ENCODE data around the gene STRBP. TPM values are rescaled to one million over a fixed set of nuclear protein-coding genes. Genes with fewer than 3 reads are reported as not detected.

STRBP gene
- total and polyA plus RNA-seq, 2 of the 4 experiments (the other 2 are of a cell fraction) = 2.1 to 2.5 TPM

DNA sequence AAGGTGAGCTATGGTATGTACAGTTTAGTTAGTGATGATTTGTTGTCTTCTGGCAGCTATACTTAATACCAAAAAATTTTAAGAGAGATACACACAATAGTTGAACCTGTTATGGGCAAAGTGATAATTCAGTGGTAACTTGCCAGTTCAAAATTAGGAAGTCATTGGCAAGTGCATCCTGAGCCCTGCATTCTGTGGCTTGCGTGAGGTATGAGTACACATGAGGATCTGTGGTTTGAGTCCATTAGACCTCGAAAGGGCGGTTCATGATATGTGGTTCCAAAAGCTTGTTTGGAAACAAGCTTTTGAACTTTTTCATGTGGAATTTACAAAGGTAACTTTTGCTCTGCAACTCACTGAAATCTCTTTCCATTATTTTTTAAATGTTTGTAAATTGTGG, 187.9 kb downstream of the STRBP start:
- no peak overlapping the region for H3K4ac ChIP-seq (ENCODE audit: low read depth, low read length)
- H2AK9ac ChIP-seq (replicated peaks; ENCODE audit: low read depth, low read length, poor library complexity) = no peak overlapping the region
- WGBS, 2 experiments (ENCODE audit: extremely low coverage in 2 of 2, insufficient read length in 1 of 2) = no CpG with 5 or more reads among the region's 3 CpGs
- TF ChIP-seq POLR2A (IDR thresholded peaks at IDR 0.05; ENCODE audit: low read depth, low read length) (no peak), RCOR1 (IDR thresholded peaks at IDR 0.05; ENCODE audit: insufficient replicate concordance, low read length) (no peak), MAFK (IDR thresholded peaks at IDR 0.05; ENCODE audit: low read depth, low read length) (no peak), MXI1 (IDR thresholded peaks at IDR 0.05; ENCODE audit: borderline replicate concordance, low read depth, low read length) (no peak), RAD21 (IDR thresholded peaks at IDR 0.05; ENCODE audit: low read length) (no peak), CHD1 (IDR thresholded peaks at IDR 0.05; ENCODE audit: low read depth, low read length) (no peak), NFE2L2 (IDR thresholded peaks at IDR 0.05; ENCODE audit: low read depth, low read length) (no peak), FOS (IDR thresholded peaks at IDR 0.05; ENCODE audit: low read depth, low read length) (no peak), RFX5 (IDR thresholded peaks at IDR 0.05; ENCODE audit: low read depth, low read length) (no peak), MAZ (IDR thresholded peaks at IDR 0.05; ENCODE audit: borderline replicate concordance, low read depth, low read length) (no peak), BHLHE40 (IDR thresholded peaks at IDR 0.05; ENCODE audit: low read depth, low read length) (no peak), SMC3 (IDR thresholded peaks at IDR 0.05; ENCODE audit: low read depth, low read length) (no peak), CEBPB (IDR thresholded peaks at IDR 0.05; ENCODE audit: low read depth, low read length) (no peak)
- TF ChIP-seq, protein P1, sequence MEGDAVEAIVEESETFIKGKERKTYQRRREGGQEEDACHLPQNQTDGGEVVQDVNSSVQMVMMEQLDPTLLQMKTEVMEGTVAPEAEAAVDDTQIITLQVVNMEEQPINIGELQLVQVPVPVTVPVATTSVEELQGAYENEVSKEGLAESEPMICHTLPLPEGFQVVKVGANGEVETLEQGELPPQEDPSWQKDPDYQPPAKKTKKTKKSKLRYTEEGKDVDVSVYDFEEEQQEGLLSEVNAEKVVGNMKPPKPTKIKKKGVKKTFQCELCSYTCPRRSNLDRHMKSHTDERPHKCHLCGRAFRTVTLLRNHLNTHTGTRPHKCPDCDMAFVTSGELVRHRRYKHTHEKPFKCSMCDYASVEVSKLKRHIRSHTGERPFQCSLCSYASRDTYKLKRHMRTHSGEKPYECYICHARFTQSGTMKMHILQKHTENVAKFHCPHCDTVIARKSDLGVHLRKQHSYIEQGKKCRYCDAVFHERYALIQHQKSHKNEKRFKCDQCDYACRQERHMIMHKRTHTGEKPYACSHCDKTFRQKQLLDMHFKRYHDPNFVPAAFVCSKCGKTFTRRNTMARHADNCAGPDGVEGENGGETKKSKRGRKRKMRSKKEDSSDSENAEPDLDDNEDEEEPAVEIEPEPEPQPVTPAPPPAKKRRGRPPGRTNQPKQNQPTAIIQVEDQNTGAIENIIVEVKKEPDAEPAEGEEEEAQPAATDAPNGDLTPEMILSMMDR (conservative IDR thresholded peaks at IDR 0.05; ENCODE audit: low read depth, low read length) = no peak
- TF ChIP-seq, protein P2, sequence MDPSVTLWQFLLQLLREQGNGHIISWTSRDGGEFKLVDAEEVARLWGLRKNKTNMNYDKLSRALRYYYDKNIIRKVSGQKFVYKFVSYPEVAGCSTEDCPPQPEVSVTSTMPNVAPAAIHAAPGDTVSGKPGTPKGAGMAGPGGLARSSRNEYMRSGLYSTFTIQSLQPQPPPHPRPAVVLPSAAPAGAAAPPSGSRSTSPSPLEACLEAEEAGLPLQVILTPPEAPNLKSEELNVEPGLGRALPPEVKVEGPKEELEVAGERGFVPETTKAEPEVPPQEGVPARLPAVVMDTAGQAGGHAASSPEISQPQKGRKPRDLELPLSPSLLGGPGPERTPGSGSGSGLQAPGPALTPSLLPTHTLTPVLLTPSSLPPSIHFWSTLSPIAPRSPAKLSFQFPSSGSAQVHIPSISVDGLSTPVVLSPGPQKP (IDR thresholded peaks at IDR 0.05; ENCODE audit: borderline replicate concordance, low read depth, low read length) = no peak
- TF ChIP-seq, protein P3, sequence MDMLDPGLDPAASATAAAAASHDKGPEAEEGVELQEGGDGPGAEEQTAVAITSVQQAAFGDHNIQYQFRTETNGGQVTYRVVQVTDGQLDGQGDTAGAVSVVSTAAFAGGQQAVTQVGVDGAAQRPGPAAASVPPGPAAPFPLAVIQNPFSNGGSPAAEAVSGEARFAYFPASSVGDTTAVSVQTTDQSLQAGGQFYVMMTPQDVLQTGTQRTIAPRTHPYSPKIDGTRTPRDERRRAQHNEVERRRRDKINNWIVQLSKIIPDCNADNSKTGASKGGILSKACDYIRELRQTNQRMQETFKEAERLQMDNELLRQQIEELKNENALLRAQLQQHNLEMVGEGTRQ (IDR thresholded peaks at IDR 0.05; ENCODE audit: low read depth, low read length) = no peak
- ATAC-seq (ENCODE audit: low read depth) (no peak), DNase-seq (no peak)
- no peak overlapping the region for H3K56ac ChIP-seq (ENCODE audit: extremely low read depth, insufficient read depth, low read length)
- no peak overlapping the region for H3K27ac ChIP-seq (ENCODE audit: insufficient read depth, low read length)
- no peak overlapping the region for H2BK120ac ChIP-seq (ENCODE audit: low read depth, low read length)
- in situ Hi-C loops (cut with MboI; ENCODE audit: low sequenced_read_pairs) = loop anchor here (5.0 kb wide), 1 partner anchor 272 kb away; no protein-coding TSS in a partner anchor
- H4K8ac ChIP-seq (ENCODE audit: low read depth in 2 of 2, low read length in 2 of 2) = no peak overlapping the region
- BruUV-seq (replicated peaks) = no TSS peak
- intact Hi-C loops (cut with micrococcal nuclease) = no loop called here
- H3K36me3 ChIP-seq (ENCODE audit: control insufficient read depth, insufficient read depth, low read length) = peaks cover 26% of the 10 kb centered on the region
- H3K79me1 ChIP-seq (ENCODE audit: low read depth in 1 of 2, low read length in 2 of 2) = peaks cover 0 to 7% of the 10 kb centered on the region in 2 experiments; a peak in 3 of 4 replicates
- H2BK20ac ChIP-seq (ENCODE audit: low read depth, low read length) = no peak overlapping the region
- no peak overlapping the region for H3K18ac ChIP-seq (ENCODE audit: low read depth, low read length)
- no peaks in the 10 kb centered on the region; the same call in 1 of the 2 replicates for H3K4me1 ChIP-seq (ENCODE audit: control insufficient read depth, insufficient read depth, low read length)
- H4K5ac ChIP-seq (ENCODE audit: low read depth, low read length) = no peak overlapping the region
- ChIA-PET POLR2A (ENCODE audit: unreplicated experiment) (no interaction called here), CTCF (interaction anchor here (1.3 to 1.8 kb wide), 2 partner anchors 12 to 145 kb away, joined by 4 to 7 read pairs; no protein-coding TSS in a partner anchor)
- H2AK5ac ChIP-seq (ENCODE audit: low read depth, low read length) = no peak overlapping the region
- no peak overlapping the region for H4K91ac ChIP-seq (ENCODE audit: insufficient read depth, low read depth, low read length)
- no peak overlapping the region for H2BK15ac ChIP-seq (ENCODE audit: low read depth, low read length)
- H3K23ac ChIP-seq (ENCODE audit: low read depth, low read length) = no peak overlapping the region
- H2BK5ac ChIP-seq (ENCODE audit: low read depth, low read length, poor library complexity, severe bottlenecking) = no peak overlapping the region
- no peaks in the 10 kb centered on the region for H3K9me1 ChIP-seq (ENCODE audit: insufficient read depth, low read length)
- no peaks in the 10 kb centered on the region for H4K20me1 ChIP-seq (ENCODE audit: insufficient read depth, low read length)
- H2AFZ ChIP-seq (replicated peaks; ENCODE audit: low read length, poor library complexity) = no peak overlapping the region
- no peak overlapping the region for H3K4me2 ChIP-seq (ENCODE audit: low read depth, low read length)
- H3K4me3 ChIP-seq (ENCODE audit: insufficient read depth, low read depth, low read length) = no peak overlapping the region
- H3K14ac ChIP-seq (replicated peaks; ENCODE audit: low read depth, low read length) = no peak overlapping the region
- no peaks in the 10 kb centered on the region for H3K9me3 ChIP-seq (ENCODE audit: control insufficient read depth, insufficient read depth, low read length)
- dilution Hi-C loops (cut with HindIII; ENCODE audit: low sequenced_read_pairs, unreplicated experiment) = no loop called here
- H3K9ac ChIP-seq (ENCODE audit: low read depth, low read length) = no peak overlapping the region
- H3K27me3 ChIP-seq (ENCODE audit: control insufficient read depth, insufficient read depth, low read length) = no peaks in the 10 kb centered on the region

Measured in IMR-90 (cell line).